Neural cell (in vitro differentiated cells): ENCODE results near the gene TMEM31. TPM values are rescaled to one million over a fixed set of nuclear protein-coding genes. Genes with fewer than 3 reads are reported as not detected.

Experiments
- H2AFZ ChIP-seq: fragments of 200-600, 300-800 bp; sonication (generic), shearing (Covaris generic); 2 replicates; pipeline ENCODE4 v1.6.0; 2014; ENCODE audit warnings: low read depth, mild to moderate bottlenecking, antibody characterized with exemption, low read length, moderate library complexity
- H3F3A ChIP-seq: fragments of 200-600 bp; shearing (Covaris generic); 2 replicates; pipeline ENCODE4 v1.6.1; 2016; ENCODE audit warnings: mild to moderate bottlenecking, moderate library complexity, mixed read lengths, antibody characterized with exemption, low read length; ENCODE audit not compliant: insufficient read depth, poor library complexity, severe bottlenecking
- H3K27ac ChIP-seq: fragments of 200-600, 300-800 bp; sonication (generic), shearing (Covaris generic); 2 replicates; pipeline ENCODE4 v1.5.1; 2014; ENCODE audit warnings: mild to moderate bottlenecking, low read length, moderate library complexity
- H3K27me3 ChIP-seq: fragments of 300-800, 200-600 bp; sonication (generic), shearing (Covaris generic); 2 replicates; pipeline ENCODE4 v1.6.0; 2014; ENCODE audit warnings: mild to moderate bottlenecking, low read depth, low read length, moderate library complexity; ENCODE audit not compliant: insufficient read depth
- H3K36me3 ChIP-seq: fragments of 300-800, 200-600 bp; sonication (generic), shearing (Covaris generic); 2 replicates; pipeline ENCODE4 v1.5.1; 2014; ENCODE audit warnings: mild to moderate bottlenecking, antibody characterized with exemption, low read length, moderate library complexity; ENCODE audit not compliant: insufficient read depth
- H3K4me2 ChIP-seq: fragments of 300-800, 200-600 bp; sonication (generic), shearing (Covaris generic); 2 replicates; pipeline ENCODE4 v1.6.0; 2014; ENCODE audit warnings: mild to moderate bottlenecking, low read length
- H3K4me3 ChIP-seq: fragments of 300-800, 200-600 bp; sonication (generic), shearing (Covaris generic); 2 replicates; pipeline ENCODE4 v1.5.1; 2014; ENCODE audit warnings: mild to moderate bottlenecking, low read length, moderate library complexity
- H3K79me2 ChIP-seq: fragments of 200-600 bp; shearing (Covaris generic); replicated peaks from 2 replicates; pipeline ENCODE4 v1.6.0; 2014; ENCODE audit warnings: mild to moderate bottlenecking, low read length, moderate library complexity; ENCODE audit not compliant: insufficient read depth
- H3K9ac ChIP-seq: fragments of 300-800, 200-600 bp; sonication (generic), shearing (Covaris generic); 2 replicates; pipeline ENCODE4 v1.6.1; 2016; ENCODE audit warnings: mild to moderate bottlenecking, low read length, mixed read lengths
- H3K9me2 ChIP-seq: fragments of 200-600 bp; shearing (Covaris generic); 2 replicates; pipeline ENCODE4 v1.6.1; 2016; ENCODE audit warnings: mild to moderate bottlenecking, low read length, mixed read lengths; ENCODE audit not compliant: insufficient read depth
- H3K9me3 ChIP-seq: fragments of 200-600, 300-800 bp; sonication (generic), shearing (Covaris generic); 2 replicates; pipeline ENCODE4 v1.6.1; 2016; ENCODE audit warnings: mild to moderate bottlenecking, mixed run types, low read length, moderate library complexity, mixed read lengths
- H4K20me1 ChIP-seq: fragments of 200-600 bp; shearing (Covaris generic); 2 replicates; pipeline ENCODE4 v1.6.1; 2016; ENCODE audit warnings: mild to moderate bottlenecking, mixed run types; ENCODE audit not compliant: insufficient read depth
- CTCF ChIP-seq: fragments of 450-650 bp; IDR thresholded peaks from 2 replicates; pipeline ENCODE4 v1.5.1; 2014; ENCODE audit warnings: antibody characterized with exemption, mild to moderate bottlenecking, moderate library complexity; ENCODE audit not compliant: poor library complexity, severe bottlenecking
- EP300 ChIP-seq: fragments of 450-650 bp; conservative IDR thresholded peaks from 2 replicates; pipeline ENCODE4 v1.6.1; 2014; ENCODE audit warnings: antibody characterized with exemption, mild to moderate bottlenecking, moderate library complexity; ENCODE audit not compliant: poor library complexity, severe bottlenecking
- EZH2 ChIP-seq: fragments of 200-600, 300-800 bp; shearing (Covaris generic), sonication (generic); IDR thresholded peaks from 2 replicates; pipeline ENCODE4 v1.6.1; 2014; ENCODE audit warnings: antibody characterized with exemption, low read length, borderline replicate concordance, mild to moderate bottlenecking; ENCODE audit not compliant: insufficient read depth, poor library complexity, severe bottlenecking
- MXI1 ChIP-seq: fragments of 450-650 bp; conservative IDR thresholded peaks from 2 replicates; pipeline ENCODE4 v1.6.1; 2014; ENCODE audit warnings: antibody characterized with exemption, mild to moderate bottlenecking; ENCODE audit not compliant: poor library complexity, severe bottlenecking
- POLR2AphosphoS5 ChIP-seq: IDR thresholded peaks from 2 replicates; pipeline ENCODE4 v1.6.1; 2012
- RAD21 ChIP-seq: fragments of 450-650 bp; conservative IDR thresholded peaks from 2 replicates; pipeline ENCODE4 v1.6.1; 2014; ENCODE audit warnings: antibody characterized with exemption, mild to moderate bottlenecking, moderate library complexity
- REST ChIP-seq: IDR thresholded peaks from 2 replicates; pipeline ENCODE4 v1.6.1; 2012; ENCODE audit warnings: borderline replicate concordance
- SMC3 ChIP-seq: fragments of 450-650 bp; conservative IDR thresholded peaks from 2 replicates; pipeline ENCODE4 v1.6.1; 2014; ENCODE audit warnings: antibody characterized with exemption, mild to moderate bottlenecking, moderate library complexity; ENCODE audit not compliant: poor library complexity
- TAF1 ChIP-seq: IDR thresholded peaks from 2 replicates; pipeline ENCODE4 v1.6.1; 2012; ENCODE audit warnings: low read depth
- polyA plus RNA-seq: library from polyadenylated mRNA; depleted of rRNA; stranded (reverse); fragments of >200 nt; gene quantifications from 2 replicates; pipeline ENCODE4 v1.2.3, GENCODE V29; 2014

The TMEM31 gene
- polyA plus RNA-seq, 1 donor from 2014 or later: 1.0 TPM

GRCh38 chrX:103722505-103722904 is 11.8 kb downstream of the TMEM31 start:
- Histone ChIP-seq H3K79me2 (no peaks in the 10 kb centered on the region), H3K27ac (no peak overlapping the region), H3K27me3 (no peaks in the 10 kb centered on the region), H3K4me2 (no peak overlapping the region), H3K9ac (no peak overlapping the region), H3K4me3 (no peak overlapping the region), H3K36me3 (no peaks in the 10 kb centered on the region), H3K9me3 (no peaks in the 10 kb centered on the region), H3K9me2 (no peaks in the 10 kb centered on the region), H3F3A (no peaks in the 10 kb centered on the region), H4K20me1 (no peaks in the 10 kb centered on the region), H2AFZ (no peak overlapping the region)
- TF ChIP-seq RAD21: no peak
- no peak for TF ChIP-seq SMC3
- no peak for TF ChIP-seq REST
- TF ChIP-seq EZH2: no peak

GRCh38 chrX:103726477-103726876 is 15.8 kb downstream of the TMEM31 start:
- Histone ChIP-seq H3K9ac (no peak overlapping the region), H3K27me3 (no peaks in the 10 kb centered on the region), H2AFZ (no peak overlapping the region), H3K9me3 (no peaks in the 10 kb centered on the region), H3F3A (no peaks in the 10 kb centered on the region), H3K4me2 (no peak overlapping the region), H3K9me2 (no peaks in the 10 kb centered on the region), H3K4me3 (no peak overlapping the region), H3K27ac (no peak overlapping the region), H3K79me2 (no peaks in the 10 kb centered on the region), H4K20me1 (no peaks in the 10 kb centered on the region), H3K36me3 (no peaks in the 10 kb centered on the region)
- TF ChIP-seq CTCF (no peak), POLR2AphosphoS5 (no peak), RAD21 (no peak), MXI1 (no peak), TAF1 (no peak), EZH2 (no peak), SMC3 (no peak)

- H3K9me2 ChIP-seq: no peaks in the 10 kb centered on the region
- no peaks in the 10 kb centered on the region for H4K20me1 ChIP-seq
- no peak overlapping the region for H3K4me2 ChIP-seq
- H3K27me3 ChIP-seq: no peaks in the 10 kb centered on the region
- no peak for TF ChIP-seq SMC3
- TF ChIP-seq EZH2: no peak
- TF ChIP-seq MXI1: no peak
- TF ChIP-seq RAD21: no peak
- TF ChIP-seq TAF1: no peak
- no peak for TF ChIP-seq EP300
- no peak for TF ChIP-seq POLR2AphosphoS5
- no peak for TF ChIP-seq CTCF
- no peak for TF ChIP-seq REST
- no peak overlapping the region for H2AFZ ChIP-seq
- no peak overlapping the region for H3K9ac ChIP-seq
- no peak overlapping the region for H3K4me3 ChIP-seq
- H3K27ac ChIP-seq: no peak overlapping the region
- no peaks in the 10 kb centered on the region for H3K9me3 ChIP-seq
- no peaks in the 10 kb centered on the region for H3K36me3 ChIP-seq
- no peaks in the 10 kb centered on the region for H3F3A ChIP-seq
- H3K79me2 ChIP-seq: no peaks in the 10 kb centered on the region
Observed at GRCh38 chrX:103727115-103727514, 16.4 kb downstream of the TMEM31 start.
